CD4-positive, alpha-beta T cell (primary cell): ENCODE measurements around the gene PLXDC2. TPM values are rescaled to one million over a fixed set of nuclear protein-coding genes. Genes with fewer than 3 reads are reported as not detected.

Source experiments
- ATAC-seq: fragments of 200-7000 bp; cut with Tn5 transposase; one replicate; pipeline ENCODE4 v1.10.0; 2022; ENCODE audit warnings: mild to moderate bottlenecking; ENCODE audit not compliant: poor library complexity
- CTCF ChIA-PET: fragments of 350-600 bp; sonication (Branson Sonifier 250); formaldehyde crosslinking; loops from one replicate; lab custom pipeline; 2021; ENCODE audit warnings: antibody characterized with exemption, inconsistent platforms; lab: Charles Lee
- POLR2A ChIA-PET: fragments of 350-600 bp; sonication (Branson Sonifier 250); formaldehyde crosslinking; loops from one replicate; lab custom pipeline; 2021; ENCODE audit warnings: antibody characterized with exemption, inconsistent platforms; lab: Charles Lee
- DNase-seq, 14 experiments: peaks; one replicate each; pipeline ENCODE4 v3.0.0-alpha.2; 2013 to 2020; ENCODE audit warnings: mixed read lengths in 2 of 14
- H3K27ac ChIP-seq, 2 donors: one replicate each; pipeline versions ENCODE4 v1.5.1 to v1.7.0; 2013; ENCODE audit warnings: low read length in 2 of 2, low read depth in 1 of 2, mild to moderate bottlenecking in 1 of 2
- H3K27me3 ChIP-seq, 2 experiments: 1 replicate in 1 of 2; 2 replicates in 1 of 2; pipeline versions ENCODE4 v1.6.1 to v1.7.0; 2013; ENCODE audit warnings: low read length in 2 of 2, control low read depth in 1 of 2, mild to moderate bottlenecking in 1 of 2, moderate library complexity in 1 of 2; ENCODE audit not compliant: insufficient read depth in 2 of 2, control insufficient read depth in 1 of 2
- H3K36me3 ChIP-seq: one replicate; pipeline ENCODE4 v1.6.1; 2013; ENCODE audit warnings: low read length, control low read depth; ENCODE audit not compliant: insufficient read depth
- H3K4me1 ChIP-seq: one replicate; pipeline ENCODE4 v1.6.1; 2013; ENCODE audit warnings: low read length, control low read depth; ENCODE audit not compliant: insufficient read depth
- H3K4me3 ChIP-seq: one replicate; pipeline ENCODE4 v1.5.1; 2013; ENCODE audit warnings: mild to moderate bottlenecking, low read length, moderate library complexity
- H3K9me3 ChIP-seq, 2 experiments: 1 replicate in 1 of 2; 2 replicates in 1 of 2; pipeline versions ENCODE4 v1.6.1 to v1.7.0; 2013; ENCODE audit warnings: low read length in 2 of 2, mild to moderate bottlenecking in 2 of 2, control low read depth in 1 of 2, moderate library complexity in 1 of 2; ENCODE audit not compliant: control insufficient read depth in 1 of 2, insufficient read depth in 1 of 2
- H3K27ac Mint-ChIP-seq: one replicate; pipeline ENCODE4 v1.8.0; 2020; ENCODE audit warnings: mixed read lengths
- H3K27me3 Mint-ChIP-seq: one replicate; pipeline ENCODE4 v1.8.0; 2021; ENCODE audit warnings: mixed read lengths
- H3K36me3 Mint-ChIP-seq: one replicate; pipeline ENCODE4 v1.8.0; 2021; ENCODE audit warnings: low read depth, mixed read lengths
- H3K4me1 Mint-ChIP-seq: one replicate; pipeline ENCODE4 v1.8.0; 2021; ENCODE audit warnings: low read depth, mixed read lengths
- H3K4me3 Mint-ChIP-seq: one replicate; pipeline ENCODE4 v1.8.0; 2020; ENCODE audit warnings: mild to moderate bottlenecking, mixed read lengths
- H3K9me3 Mint-ChIP-seq: one replicate; pipeline ENCODE4 v1.8.0; 2020; ENCODE audit warnings: mixed read lengths
- CTCF ChIP-seq: fragments of 200-600 bp; IDR thresholded peaks from one replicate; pipeline ENCODE4 v1.8.0; 2022; ENCODE audit warnings: antibody characterized with exemption, mild to moderate bottlenecking
- intact Hi-C, 2 experiments: fragments of 100-400 bp; cut with DNase I in 1 of 2; cut with micrococcal nuclease in 1 of 2; formaldehyde crosslinking; loops; one replicate each; pipeline versions ENCODE4 v1.15.1 to v1.9.0; 2023 to 2025; cut with DNase I, micrococcal nuclease
- total RNA-seq, 174 experiments: library from RNA in 2 of 174; stranded (reverse) in 2 of 174; gene quantifications; one replicate each; pipeline ENCODE4 v1.2.3 and lab custom pipeline; 2021 to 2026

PLXDC2 gene
- total RNA-seq, 2 experiments from 2014 or later = 0.41 to 0.61 TPM

GRCh38 chr10:20303453-20304152 lies 487.4 kb downstream of the PLXDC2 start:
- H3K27ac Mint-ChIP-seq = no peak overlapping the region

GRCh38 chr10:20313665-20314064 lies 497.4 kb downstream of the PLXDC2 start:
- no peak overlapping the region for H3K4me3 Mint-ChIP-seq
- no peak overlapping the region for H3K27ac Mint-ChIP-seq
- H3K36me3 ChIP-seq = no peaks in the 10 kb centered on the region
- H3K27me3 Mint-ChIP-seq = no peaks in the 10 kb centered on the region
- ChIA-PET CTCF (no interaction called here), POLR2A (no interaction called here)
- TF ChIP-seq CTCF = no peak
- no peaks in the 10 kb centered on the region for H3K4me1 ChIP-seq
- DNase-seq (no peak), ATAC-seq (no peak)
- peaks cover 0 to 11% of the 10 kb centered on the region in 2 experiments for H3K9me3 ChIP-seq
- no peak overlapping the region for H3K27ac ChIP-seq
- intact Hi-C loops = no loop called here
- H3K27me3 ChIP-seq = no peaks in the 10 kb centered on the region
- H3K36me3 Mint-ChIP-seq = no peaks in the 10 kb centered on the region
- H3K4me3 ChIP-seq = no peak overlapping the region
- peaks cover 13% of the 10 kb centered on the region for H3K9me3 Mint-ChIP-seq
- no peaks in the 10 kb centered on the region for H3K4me1 Mint-ChIP-seq

More at GRCh38 chr10:20303453-20304152, 487.4 kb downstream of the PLXDC2 start:
- H3K4me1 Mint-ChIP-seq = no peaks in the 10 kb centered on the region
- no peaks in the 10 kb centered on the region for H3K27me3 Mint-ChIP-seq
- H3K36me3 Mint-ChIP-seq = no peaks in the 10 kb centered on the region
- no peak for ATAC-seq
- Histone ChIP-seq H3K4me1 (no peaks in the 10 kb centered on the region), H3K9me3 (peaks cover 0 to 14% of the 10 kb centered on the region in 2 experiments), H3K36me3 (no peaks in the 10 kb centered on the region), H3K27ac (no peak overlapping the region), H3K27me3 (no peaks in the 10 kb centered on the region), H3K4me3 (no peak overlapping the region)
- DNase-seq = no peak
- H3K4me3 Mint-ChIP-seq = no peak overlapping the region
- peaks cover 9% of the 10 kb centered on the region for H3K9me3 Mint-ChIP-seq
- POLR2A ChIA-PET = no interaction called here
- CTCF ChIA-PET = no interaction called here
- TF ChIP-seq CTCF = no peak
- intact Hi-C loops = no loop called here

- POLR2A ChIA-PET = no interaction called here
- no peaks in the 10 kb centered on the region for H3K27me3 Mint-ChIP-seq
- peaks cover 0 to 11% of the 10 kb centered on the region in 2 experiments for H3K9me3 ChIP-seq
- no peak overlapping the region for H3K4me3 ChIP-seq
- H3K4me3 Mint-ChIP-seq = no peak overlapping the region
- H3K27ac ChIP-seq = no peak overlapping the region
- DNase-seq (no peak), ATAC-seq (no peak)
- CTCF ChIA-PET = no interaction called here
- no peaks in the 10 kb centered on the region for H3K27me3 ChIP-seq
- H3K4me1 Mint-ChIP-seq = no peaks in the 10 kb centered on the region
- no peaks in the 10 kb centered on the region for H3K36me3 Mint-ChIP-seq
- intact Hi-C loops = no loop called here
- no peak for TF ChIP-seq CTCF
- H3K4me1 ChIP-seq = no peaks in the 10 kb centered on the region
- peaks cover 16% of the 10 kb centered on the region for H3K9me3 Mint-ChIP-seq
- no peak overlapping the region for H3K27ac Mint-ChIP-seq
- no peaks in the 10 kb centered on the region for H3K36me3 ChIP-seq
These were observed 498.2 kb downstream of the PLXDC2 start for GRCh38 chr10:20314431-20314830.
